ENCODE results near the gene PDYN.

PDYN gene

GRCh38 chr20:2026004-2026403 lies 32.1 kb upstream of the PDYN start:
- H3K27ac ChIP-seq (ENCODE audit: low read length): no peak overlapping the region
- H3K4me2 ChIP-seq (ENCODE audit: insufficient read depth, low read length): no peak overlapping the region
- no peaks in the 10 kb centered on the region for H3K36me3 ChIP-seq (ENCODE audit: insufficient read depth, low read length)
- H3K9me3 ChIP-seq (ENCODE audit: insufficient read depth, low read length, severe bottlenecking): peaks cover 14% of the 10 kb centered on the region
- DNase-seq (no peak), ATAC-seq (ENCODE audit: insufficient read depth, low read depth) (no peak)
- H3K27me3 ChIP-seq (ENCODE audit: insufficient read depth, low read length, poor library complexity): no peaks in the 10 kb centered on the region
- H3K79me2 ChIP-seq (ENCODE audit: insufficient read depth, low read length): no peaks in the 10 kb centered on the region
- H3K4me3 ChIP-seq (ENCODE audit: low read depth in 1 of 2, low read length in 2 of 2): no peak overlapping the region
- H3K4me1 ChIP-seq (ENCODE audit: insufficient read depth, low read length): no peaks in the 10 kb centered on the region
- H4K20me1 ChIP-seq (ENCODE audit: insufficient read depth, low read length): no peaks in the 10 kb centered on the region
- H3K9ac ChIP-seq (ENCODE audit: low read depth, low read length): no peak overlapping the region
- no peak overlapping the region for H2AFZ ChIP-seq (ENCODE audit: low read depth, low read length)
- no peak for TF ChIP-seq EZH2 (IDR thresholded peaks at IDR 0.05; ENCODE audit: borderline replicate concordance, low read depth, low read length, severe bottlenecking)
- no peak for TF ChIP-seq CTCF (IDR thresholded peaks at IDR 0.05; ENCODE audit: borderline replicate concordance, extremely low read depth, low read length, poor library complexity, severe bottlenecking)

GRCh38 chr20:2023151-2023550 lies 29.3 kb upstream of the PDYN start:
- no peaks in the 10 kb centered on the region for H3K4me1 ChIP-seq (ENCODE audit: insufficient read depth, low read length)
- no peak overlapping the region for H3K27ac ChIP-seq (ENCODE audit: low read length)
- no peak overlapping the region for H2AFZ ChIP-seq (ENCODE audit: low read depth, low read length)
- ATAC-seq (ENCODE audit: insufficient read depth, low read depth) (no peak), DNase-seq (no peak)
- no peak for TF ChIP-seq EZH2 (IDR thresholded peaks at IDR 0.05; ENCODE audit: borderline replicate concordance, low read depth, low read length, severe bottlenecking)
- no peak for TF ChIP-seq CTCF (IDR thresholded peaks at IDR 0.05; ENCODE audit: borderline replicate concordance, extremely low read depth, low read length, poor library complexity, severe bottlenecking)
- H4K20me1 ChIP-seq (ENCODE audit: insufficient read depth, low read length): no peaks in the 10 kb centered on the region
- H3K79me2 ChIP-seq (ENCODE audit: insufficient read depth, low read length): no peaks in the 10 kb centered on the region
- H3K9me3 ChIP-seq (ENCODE audit: insufficient read depth, low read length, severe bottlenecking): peaks cover 14% of the 10 kb centered on the region
- H3K4me3 ChIP-seq (ENCODE audit: low read depth in 1 of 2, low read length in 2 of 2): no peak overlapping the region
- H3K4me2 ChIP-seq (ENCODE audit: insufficient read depth, low read length): no peak overlapping the region
- no peak overlapping the region for H3K9ac ChIP-seq (ENCODE audit: low read depth, low read length)
- no peaks in the 10 kb centered on the region for H3K36me3 ChIP-seq (ENCODE audit: insufficient read depth, low read length)
- no peaks in the 10 kb centered on the region for H3K27me3 ChIP-seq (ENCODE audit: insufficient read depth, low read length, poor library complexity)

- Histone ChIP-seq H3K4me2 (ENCODE audit: insufficient read depth, low read length) (no peak overlapping the region), H3K9ac (ENCODE audit: low read depth, low read length) (no peak overlapping the region), H3K9me3 (ENCODE audit: insufficient read depth, low read length, severe bottlenecking) (peaks cover 13% of the 10 kb centered on the region), H3K27me3 (ENCODE audit: insufficient read depth, low read length, poor library complexity) (no peaks in the 10 kb centered on the region), H3K27ac (ENCODE audit: low read length) (no peak overlapping the region), H3K4me1 (ENCODE audit: insufficient read depth, low read length) (no peaks in the 10 kb centered on the region), H3K79me2 (ENCODE audit: insufficient read depth, low read length) (no peaks in the 10 kb centered on the region), H3K4me3 (ENCODE audit: low read depth in 1 of 2, low read length in 2 of 2) (no peak overlapping the region), H4K20me1 (ENCODE audit: insufficient read depth, low read length) (no peaks in the 10 kb centered on the region), H3K36me3 (ENCODE audit: insufficient read depth, low read length) (no peaks in the 10 kb centered on the region), H2AFZ (ENCODE audit: low read depth, low read length) (no peak overlapping the region)
- ATAC-seq (ENCODE audit: insufficient read depth, low read depth) (no peak), DNase-seq (no peak)
- TF ChIP-seq CTCF (IDR thresholded peaks at IDR 0.05; ENCODE audit: borderline replicate concordance, extremely low read depth, low read length, poor library complexity, severe bottlenecking) (no peak), EZH2 (IDR thresholded peaks at IDR 0.05; ENCODE audit: borderline replicate concordance, low read depth, low read length, severe bottlenecking) (no peak)
These were observed 28.3 kb upstream of the PDYN start for GRCh38 chr20:2022163-2022562.

GRCh38 chr20:2010533-2010932 lies 16.7 kb upstream of the PDYN start:
- Histone ChIP-seq H3K27ac (ENCODE audit: low read length) (no peak overlapping the region), H3K4me1 (ENCODE audit: insufficient read depth, low read length) (no peaks in the 10 kb centered on the region), H3K9ac (ENCODE audit: low read depth, low read length) (no peak overlapping the region), H3K36me3 (ENCODE audit: insufficient read depth, low read length) (no peaks in the 10 kb centered on the region), H3K4me2 (ENCODE audit: insufficient read depth, low read length) (no peak overlapping the region), H2AFZ (ENCODE audit: low read depth, low read length) (no peak overlapping the region), H3K9me3 (ENCODE audit: insufficient read depth, low read length, severe bottlenecking) (no peaks in the 10 kb centered on the region), H3K27me3 (ENCODE audit: insufficient read depth, low read length, poor library complexity) (no peaks in the 10 kb centered on the region), H3K79me2 (ENCODE audit: insufficient read depth, low read length) (no peaks in the 10 kb centered on the region), H4K20me1 (ENCODE audit: insufficient read depth, low read length) (0 out of 2 replicates have a peak, but pooled peaks cover 6% of the 10 kb centered on the region), H3K4me3 (ENCODE audit: low read depth in 1 of 2, low read length in 2 of 2) (no peak overlapping the region)
- TF ChIP-seq EZH2 (IDR thresholded peaks at IDR 0.05; ENCODE audit: borderline replicate concordance, low read depth, low read length, severe bottlenecking): no peak
- TF ChIP-seq CTCF (IDR thresholded peaks at IDR 0.05; ENCODE audit: borderline replicate concordance, extremely low read depth, low read length, poor library complexity, severe bottlenecking): no peak
- DNase-seq (no peak), ATAC-seq (ENCODE audit: insufficient read depth, low read depth) (no peak)
